SU-DHL-6 (cell line): ENCODE data around the gene FCAMR.

Source experiments
- CTCF ChIP-seq: fragments of 200-600 bp; sonication (generic); IDR thresholded peaks from one replicate; pipeline ENCODE4 v1.5.1; 2017; ENCODE audit warnings: antibody characterized with exemption, mild to moderate bottlenecking, low read length, moderate library complexity; ENCODE audit not compliant: insufficient read depth, poor library complexity, severe bottlenecking
- EZH2phosphoT487 ChIP-seq: fragments of 200-600 bp; sonication (generic), shearing (Covaris generic); conservative IDR thresholded peaks from 2 replicates; pipeline ENCODE4 v1.6.1; 2018; ENCODE audit warnings: mild to moderate bottlenecking, antibody characterized with exemption, low read length, moderate library complexity, mixed read lengths

DNA sequence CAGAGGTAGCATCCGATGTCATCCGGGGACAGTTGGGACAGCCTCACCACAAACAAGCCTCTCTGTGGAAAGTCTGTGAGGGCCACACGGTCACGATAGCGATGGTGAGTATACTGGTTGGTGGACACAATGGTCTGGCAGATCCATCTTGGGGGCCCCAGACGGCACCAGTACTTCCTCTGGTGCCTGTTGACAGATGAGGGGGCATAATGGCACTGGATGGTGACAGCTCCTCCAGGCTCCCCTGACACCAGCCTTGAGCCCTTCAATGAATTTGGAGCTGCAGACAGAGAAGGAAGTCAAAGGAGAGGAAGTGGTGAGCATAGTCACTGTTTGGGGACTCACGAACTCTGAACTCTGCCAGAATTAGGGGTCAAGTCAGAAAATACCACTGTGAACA lies 8.0 kb downstream of the FCAMR start:
- TF ChIP-seq CTCF (no peak), EZH2phosphoT487 (no peak)
